GM12865 (cell line): ENCODE results near the gene CCDC12.
"Not testable (repeated sequence)": the region's sequence is repeated elsewhere in the genome, so short reads cannot be mapped to it uniquely, and the experiment has no call there.

Experiments
- DNase-seq: peaks from one replicate; pipeline ENCODE4 v3.0.0; 2010; ENCODE audit warnings: low read depth
- H3K4me3 ChIP-seq: 2 replicates; pipeline ENCODE4 v1.5.1; 2011; ENCODE audit warnings: mild to moderate bottlenecking, low read depth, low read length, control low read depth
- CTCF ChIP-seq: IDR thresholded peaks from 2 replicates; pipeline ENCODE4 v1.5.1; 2011; ENCODE audit warnings: low read length, control low read depth, low read depth, inconsistent platforms; ENCODE audit not compliant: insufficient read depth; ENCODE audit errors: missing control alignments

Gene CCDC12

GRCh38 chr3:46916799-46917198 is 59.7 kb downstream of the CCDC12 start:
- no peak overlapping the region for H3K4me3 ChIP-seq
- no peak for TF ChIP-seq CTCF
- DNase-seq, result no peak

GRCh38 chr3:46916278-46916677 is 60.3 kb downstream of the CCDC12 start:
- DNase-seq, result no peak
- TF ChIP-seq CTCF, result no peak
- H3K4me3 ChIP-seq, result no peak overlapping the region

- DNase-seq, result no peak
- H3K4me3 ChIP-seq, result no peak overlapping the region
- no peak for TF ChIP-seq CTCF
Observed at GRCh38 chr3:46915297-46915822, 61.2 kb downstream of the CCDC12 start.

DNA sequence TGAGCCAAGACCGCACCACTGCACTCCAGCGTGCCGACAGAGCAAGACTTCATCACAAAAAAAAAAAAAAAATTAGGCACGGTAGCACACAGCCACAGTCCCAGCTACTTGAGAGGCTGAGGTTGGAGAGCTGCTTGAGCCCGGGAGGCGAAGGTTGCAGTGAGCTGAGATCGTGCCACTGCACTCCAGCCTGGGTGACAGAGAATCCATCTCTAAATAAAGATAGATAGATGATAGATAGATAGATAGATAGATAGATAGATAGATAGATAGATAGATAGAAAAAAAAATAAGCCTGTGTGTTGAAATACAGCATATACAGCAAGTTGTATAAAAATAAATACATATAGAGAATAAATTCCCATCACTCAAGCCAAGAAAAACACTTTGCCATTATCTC is 61.7 kb downstream of the CCDC12 start:
- TF ChIP-seq CTCF, result no peak
- DNase-seq, result no peak
- H3K4me3 ChIP-seq, result no peak overlapping the region

- TF ChIP-seq CTCF, result no peak
- DNase-seq, result no peak
- no peak overlapping the region for H3K4me3 ChIP-seq
Observed at GRCh38 chr3:46913644-46914043, 62.9 kb downstream of the CCDC12 start.

- no peak for TF ChIP-seq CTCF
- no peak for DNase-seq
- no peak overlapping the region for H3K4me3 ChIP-seq
Observed at GRCh38 chr3:46912986-46913385, 63.6 kb downstream of the CCDC12 start.

DNA sequence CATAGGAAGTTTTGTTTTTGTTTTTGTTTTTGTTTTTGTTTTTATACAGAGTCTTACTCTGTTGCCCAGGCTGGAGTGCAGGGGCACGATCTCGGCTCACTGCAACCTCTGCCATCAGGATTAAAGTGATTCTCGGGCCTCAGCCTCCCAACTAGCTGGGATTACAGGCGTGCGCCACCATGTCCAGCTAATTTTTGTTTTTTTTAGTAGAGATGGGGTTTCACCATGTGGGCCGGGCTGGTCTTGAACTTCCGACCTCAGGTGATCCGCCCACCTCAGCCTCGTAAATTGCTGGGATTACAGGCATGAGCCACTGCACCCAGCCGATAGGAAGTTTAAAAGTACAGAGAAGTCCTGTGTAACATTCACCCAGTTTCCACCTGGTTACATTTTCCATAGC is 65.6 kb downstream of the CCDC12 start:
- not testable (repeated sequence) for DNase-seq, H3K4me3 ChIP-seq
